NT2/D1 (cell line): ENCODE data around the gene DLL1.

Source experiments
- SUZ12 ChIP-seq: IDR thresholded peaks from 2 replicates; pipeline ENCODE4 v1.6.1; 2011; ENCODE audit not compliant: insufficient read length, insufficient read depth; ENCODE audit errors: extremely low read depth
- YY1 ChIP-seq: IDR thresholded peaks from 2 replicates; pipeline ENCODE4 v1.6.1; 2011; ENCODE audit not compliant: insufficient read length, insufficient read depth
- ZNF274 ChIP-seq: IDR thresholded peaks from 2 replicates; pipeline ENCODE4 v1.6.1; 2011; ENCODE audit warnings: mild to moderate bottlenecking, low read depth, low read length

DNA sequence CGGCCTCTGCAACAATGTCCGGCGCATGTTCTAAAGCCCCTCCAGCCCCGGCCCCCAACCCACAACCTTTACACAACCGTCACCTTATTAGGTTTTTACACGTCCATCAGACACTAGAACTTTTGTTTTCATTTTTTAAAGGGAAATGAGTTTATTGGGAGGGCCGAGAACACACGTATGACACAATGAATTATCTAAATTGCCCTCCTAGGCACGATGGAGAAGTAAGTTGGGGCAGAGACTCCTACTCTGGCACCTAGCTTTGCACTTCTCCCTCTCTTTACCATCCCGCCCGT, 1.2 kb upstream of the DLL1 start:
- TF ChIP-seq YY1: no peak
- no peak for TF ChIP-seq ZNF274
- no peak for TF ChIP-seq SUZ12
